Nephron (organoid): ENCODE data around the gene LPXN.
A peak's percentile ranks its signal among the peaks of the same experiment; 100 is the strongest.

ENCODE experiments used
- H3K27ac Mint-ChIP-seq, 3 experiments: 2 replicates each; pipeline ENCODE4 v1.8.0; 2020; ENCODE audit warnings: mixed read lengths in 3 of 3, mild to moderate bottlenecking in 2 of 3, moderate library complexity in 1 of 3
- H3K27me3 Mint-ChIP-seq: 2 replicates; pipeline ENCODE4 v1.8.0; 2021; ENCODE audit warnings: low read depth, mild to moderate bottlenecking, moderate library complexity, mixed read lengths
- H3K36me3 Mint-ChIP-seq: 2 replicates; pipeline ENCODE4 v1.8.0; 2020; ENCODE audit warnings: low read depth, mixed read lengths
- H3K4me1 Mint-ChIP-seq: 2 replicates; pipeline ENCODE4 v1.8.0; 2020; ENCODE audit warnings: mixed read lengths
- H3K4me3 Mint-ChIP-seq, 3 experiments: 2 replicates each; pipeline ENCODE4 v1.8.0; 2020; ENCODE audit warnings: mild to moderate bottlenecking in 3 of 3, mixed read lengths in 3 of 3, moderate library complexity in 2 of 3
- H3K9me3 Mint-ChIP-seq: 2 replicates; pipeline ENCODE4 v1.8.0; 2020; ENCODE audit warnings: mixed read lengths
- TF ChIP-seq, protein P1 (sequence below), 3 experiments: fragments of 200-600 bp; sonication (generic); IDR thresholded peaks; one replicate each; pipeline ENCODE4 v1.5.0; 2021; ENCODE audit warnings: antibody characterized with exemption in 3 of 3; ENCODE audit not compliant: unreplicated experiment in 3 of 3

Gene LPXN

DNA sequence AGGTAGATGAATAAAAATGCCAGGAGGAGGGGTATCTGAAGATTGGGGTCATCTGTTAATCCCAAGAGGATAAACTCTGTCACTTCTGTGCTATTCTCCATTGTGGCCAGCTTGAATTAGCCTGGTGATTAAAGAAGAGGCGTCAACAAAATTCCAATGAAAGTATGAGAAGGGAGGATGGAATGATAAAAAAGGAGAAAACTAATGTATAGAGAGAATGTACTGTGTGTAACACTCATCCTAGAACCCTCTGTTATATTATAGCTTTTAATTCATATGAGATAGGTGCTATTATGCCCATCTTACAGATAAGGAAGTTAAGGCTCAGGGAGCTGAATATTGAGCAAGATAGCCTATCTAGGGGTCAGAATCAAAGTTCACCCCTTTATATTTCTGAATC, 67.7 kb downstream of the LPXN start, which contains the start of gene OR5B21:
TSS of gene OR5B21 (minus strand) at position 101 of the 400 bp plus-strand sequence. CDS start at position 101, 0 bp downstream.
- Mint-ChIP-seq H3K27me3 (peaks cover 5% of the 10 kb centered on the region), H3K4me1 (no peaks in the 10 kb centered on the region), H3K27ac (no peak within 1 kb of the TSS), H3K36me3 (no peaks in the 10 kb centered on the region), H3K4me3 (no peak within 1 kb of the TSS), H3K9me3 (no peaks in the 10 kb centered on the region)
- TF ChIP-seq, protein P1, sequence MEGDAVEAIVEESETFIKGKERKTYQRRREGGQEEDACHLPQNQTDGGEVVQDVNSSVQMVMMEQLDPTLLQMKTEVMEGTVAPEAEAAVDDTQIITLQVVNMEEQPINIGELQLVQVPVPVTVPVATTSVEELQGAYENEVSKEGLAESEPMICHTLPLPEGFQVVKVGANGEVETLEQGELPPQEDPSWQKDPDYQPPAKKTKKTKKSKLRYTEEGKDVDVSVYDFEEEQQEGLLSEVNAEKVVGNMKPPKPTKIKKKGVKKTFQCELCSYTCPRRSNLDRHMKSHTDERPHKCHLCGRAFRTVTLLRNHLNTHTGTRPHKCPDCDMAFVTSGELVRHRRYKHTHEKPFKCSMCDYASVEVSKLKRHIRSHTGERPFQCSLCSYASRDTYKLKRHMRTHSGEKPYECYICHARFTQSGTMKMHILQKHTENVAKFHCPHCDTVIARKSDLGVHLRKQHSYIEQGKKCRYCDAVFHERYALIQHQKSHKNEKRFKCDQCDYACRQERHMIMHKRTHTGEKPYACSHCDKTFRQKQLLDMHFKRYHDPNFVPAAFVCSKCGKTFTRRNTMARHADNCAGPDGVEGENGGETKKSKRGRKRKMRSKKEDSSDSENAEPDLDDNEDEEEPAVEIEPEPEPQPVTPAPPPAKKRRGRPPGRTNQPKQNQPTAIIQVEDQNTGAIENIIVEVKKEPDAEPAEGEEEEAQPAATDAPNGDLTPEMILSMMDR (IDR thresholded peaks at IDR 0.05; ENCODE audit: unreplicated experiment in 3 of 3), result no peak

DNA sequence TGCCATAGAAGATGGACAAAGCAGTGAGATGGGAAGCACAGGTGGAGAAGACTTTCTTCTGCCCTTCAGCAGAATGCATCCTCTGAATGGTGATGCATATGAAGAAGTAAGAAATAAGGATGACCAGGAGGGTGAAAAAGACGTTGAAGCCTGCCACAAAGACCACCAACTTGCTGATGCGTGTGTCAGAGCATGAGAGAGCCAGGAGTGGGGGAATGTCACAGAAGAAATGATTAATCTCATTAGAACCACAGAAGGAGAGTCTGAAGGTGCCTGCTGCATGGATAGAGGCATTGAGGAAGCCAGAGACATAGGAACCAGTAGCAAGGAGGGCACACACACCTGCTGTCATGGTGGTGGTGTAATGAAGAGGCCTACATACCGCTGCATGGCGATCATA, 68.3 kb downstream of the LPXN start:
- H3K27ac Mint-ChIP-seq, result no peak overlapping the region
- TF ChIP-seq, protein P1 (IDR thresholded peaks at IDR 0.05; ENCODE audit: unreplicated experiment in 3 of 3), result no peak
- no peaks in the 10 kb centered on the region for H3K36me3 Mint-ChIP-seq
- no peaks in the 10 kb centered on the region for H3K9me3 Mint-ChIP-seq
- no peak overlapping the region for H3K4me3 Mint-ChIP-seq
- H3K4me1 Mint-ChIP-seq, result no peaks in the 10 kb centered on the region
- H3K27me3 Mint-ChIP-seq, result peaks cover 5% of the 10 kb centered on the region

DNA sequence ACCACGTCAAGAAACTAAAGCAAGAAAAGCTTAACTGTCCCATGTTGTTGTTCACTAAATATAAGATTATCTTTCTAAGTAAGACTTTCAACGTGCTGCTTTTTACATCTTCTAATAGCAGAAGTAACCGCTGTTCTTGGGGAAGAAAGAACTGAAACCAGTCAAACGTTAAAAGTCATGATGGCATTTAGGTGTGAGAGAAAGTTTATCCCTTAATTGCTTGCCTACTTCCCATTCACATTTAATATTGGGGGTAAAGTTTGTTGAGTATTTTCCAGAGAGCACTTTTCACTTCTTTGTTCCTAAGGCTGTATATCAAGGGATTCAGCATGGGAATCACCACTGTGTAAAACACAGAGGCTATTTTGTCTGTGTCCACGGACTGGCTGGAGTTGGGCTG, 68.7 kb downstream of the LPXN start:
- TF ChIP-seq, protein P1 (IDR thresholded peaks at IDR 0.05; ENCODE audit: unreplicated experiment in 3 of 3), result no peak
- Mint-ChIP-seq H3K27ac (no peak overlapping the region), H3K36me3 (no peaks in the 10 kb centered on the region), H3K27me3 (peaks cover 5% of the 10 kb centered on the region), H3K4me1 (no peaks in the 10 kb centered on the region), H3K4me3 (no peak overlapping the region), H3K9me3 (no peaks in the 10 kb centered on the region)

DNA sequence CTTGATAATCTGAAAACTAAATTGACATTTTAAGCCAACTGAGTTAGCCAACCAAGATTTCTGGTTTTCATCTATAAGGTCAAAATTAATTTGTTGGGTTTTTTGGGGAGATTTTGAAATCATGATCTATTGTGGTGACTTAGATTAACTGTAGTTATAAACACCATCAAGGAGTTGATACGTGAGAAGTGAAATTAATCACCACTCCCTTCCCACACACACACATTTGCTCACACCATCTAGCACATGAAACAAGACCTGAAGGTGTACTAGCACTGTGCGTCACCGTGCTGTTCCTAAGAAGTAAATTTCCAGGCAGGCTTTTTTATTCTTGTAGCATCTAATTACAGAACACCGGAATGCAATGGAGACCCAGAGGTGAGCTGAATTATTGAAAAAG, 69.8 kb downstream of the LPXN start:
- H3K27ac Mint-ChIP-seq, result no peak overlapping the region
- H3K27me3 Mint-ChIP-seq, result peaks cover 5% of the 10 kb centered on the region
- H3K4me1 Mint-ChIP-seq, result no peaks in the 10 kb centered on the region
- no peaks in the 10 kb centered on the region for H3K9me3 Mint-ChIP-seq
- TF ChIP-seq, protein P1 (IDR thresholded peaks at IDR 0.05; ENCODE audit: unreplicated experiment in 3 of 3), result no peak
- H3K36me3 Mint-ChIP-seq, result no peaks in the 10 kb centered on the region
- no peak overlapping the region for H3K4me3 Mint-ChIP-seq

DNA sequence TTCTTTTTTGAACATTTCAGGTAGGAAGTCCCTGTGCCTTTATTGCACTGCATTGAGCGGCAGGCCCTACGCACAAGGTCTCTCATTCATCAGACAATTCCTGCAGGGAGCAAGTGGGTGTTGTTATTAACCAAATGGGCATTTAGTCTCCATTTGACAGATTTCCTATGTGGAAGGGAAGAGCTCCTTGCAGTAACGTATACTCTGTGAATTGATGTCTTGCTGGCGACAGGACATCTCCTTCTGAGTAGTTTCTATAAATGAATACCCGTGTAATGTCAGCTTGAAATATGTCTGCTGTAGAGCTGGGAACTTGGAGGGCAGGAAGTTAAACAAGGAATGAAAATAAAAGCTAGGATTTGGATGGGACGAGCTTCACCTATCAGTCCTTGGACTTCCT, 71.4 kb downstream of the LPXN start:
- TF ChIP-seq, protein P1 (IDR thresholded peaks at IDR 0.05; ENCODE audit: unreplicated experiment in 3 of 3), result no peak
- Mint-ChIP-seq H3K4me3 (no peak overlapping the region), H3K27ac (peak overlapping the region in 2 of 3 experiments; percentile 12 to 80), H3K4me1 (no peaks in the 10 kb centered on the region), H3K36me3 (no peaks in the 10 kb centered on the region), H3K9me3 (no peaks in the 10 kb centered on the region), H3K27me3 (peaks cover 5% of the 10 kb centered on the region)

DNA sequence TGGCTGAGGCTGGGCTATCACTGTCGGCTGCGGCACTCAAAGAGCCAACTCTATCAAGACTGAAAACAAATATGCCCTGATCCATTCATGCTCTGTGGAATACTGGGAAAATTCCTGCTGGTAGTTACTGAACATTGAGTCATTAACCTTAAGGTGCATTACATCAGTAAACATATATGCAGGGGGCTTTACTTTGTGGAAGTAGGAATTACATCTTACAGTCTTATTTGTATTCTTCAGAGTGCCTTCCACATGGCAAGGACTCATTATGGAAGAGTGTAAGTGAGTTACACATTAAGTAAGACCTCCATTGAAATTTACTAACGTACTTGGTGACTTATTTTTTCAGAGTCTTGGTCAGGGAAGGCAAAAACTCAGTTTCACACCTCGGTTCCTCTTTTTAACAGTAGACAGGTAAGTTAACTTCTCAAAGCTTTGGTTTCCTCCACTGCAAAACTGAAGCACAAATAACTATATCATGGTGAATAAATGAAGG, 72.2 kb downstream of the LPXN start:
- Mint-ChIP-seq H3K27me3 (peaks cover 5% of the 10 kb centered on the region), H3K27ac (peak overlapping the region; percentile 49 to 92 (median 84)), H3K4me3 (no peak overlapping the region), H3K4me1 (no peaks in the 10 kb centered on the region), H3K36me3 (no peaks in the 10 kb centered on the region), H3K9me3 (no peaks in the 10 kb centered on the region)
- TF ChIP-seq, protein P1 (IDR thresholded peaks at IDR 0.05; ENCODE audit: unreplicated experiment in 3 of 3), result no peak
